ENCODE data around the gene RAPGEF1. TPM values are rescaled to one million over a fixed set of nuclear protein-coding genes. Genes with fewer than 3 reads are reported as not detected.

The RAPGEF1 gene
- total RNA-seq, 1 donor from 2014 or later: 156 TPM

DNA sequence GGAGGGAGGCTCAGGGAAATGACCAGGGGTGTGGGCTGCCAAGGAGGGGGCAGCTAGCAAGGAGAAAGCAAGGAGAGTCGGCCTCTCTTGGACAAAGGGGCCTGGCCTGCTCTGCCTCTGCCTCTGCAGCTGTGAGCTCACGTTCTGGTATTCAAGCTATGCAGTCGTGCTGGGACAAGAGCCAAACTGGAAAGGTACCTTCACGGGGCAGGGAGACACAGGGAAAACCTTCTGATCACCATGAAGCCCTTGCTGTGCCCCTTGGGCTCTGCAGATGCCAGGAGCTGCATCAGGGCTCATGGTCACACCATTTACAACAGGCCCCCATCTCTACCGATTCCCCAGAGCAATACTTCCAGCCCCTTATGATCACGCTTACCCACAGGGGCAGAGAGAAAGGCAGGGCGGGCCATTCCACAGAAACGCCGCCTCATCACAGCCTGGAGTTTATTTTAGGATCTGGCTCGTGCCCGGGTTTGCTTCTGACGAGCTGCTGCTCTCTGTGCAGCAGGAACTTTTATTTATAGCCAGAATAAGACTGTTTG lies 131.3 kb downstream of the RAPGEF1 start:
- intact Hi-C loops (cut with micrococcal nuclease): no loop called here
- peak; percentile 79 for ATAC-seq
- DNase-seq: peak; percentile 76

DNA sequence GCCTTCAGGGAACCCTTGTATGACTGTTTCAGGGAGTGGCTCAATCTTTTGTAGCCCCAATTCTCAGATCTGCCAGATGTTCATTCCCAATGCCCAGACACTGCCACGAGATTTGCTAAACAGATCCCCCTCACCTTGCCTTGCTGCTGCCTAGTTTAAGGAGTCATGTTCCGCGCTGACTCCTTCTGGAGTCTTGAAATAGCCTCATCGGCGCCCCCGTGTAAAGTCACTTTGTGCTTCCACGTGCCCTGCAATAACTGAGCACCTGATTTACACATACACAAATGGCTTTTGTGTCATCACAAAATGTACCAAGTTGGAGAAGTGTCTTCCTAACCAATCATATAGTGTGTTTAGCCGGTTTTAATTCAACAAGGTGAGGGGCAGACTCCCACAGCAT lies 132.3 kb downstream of the RAPGEF1 start:
- DNase-seq (no peak), ATAC-seq (no peak)
- intact Hi-C loops (cut with micrococcal nuclease): no loop called here

DNA sequence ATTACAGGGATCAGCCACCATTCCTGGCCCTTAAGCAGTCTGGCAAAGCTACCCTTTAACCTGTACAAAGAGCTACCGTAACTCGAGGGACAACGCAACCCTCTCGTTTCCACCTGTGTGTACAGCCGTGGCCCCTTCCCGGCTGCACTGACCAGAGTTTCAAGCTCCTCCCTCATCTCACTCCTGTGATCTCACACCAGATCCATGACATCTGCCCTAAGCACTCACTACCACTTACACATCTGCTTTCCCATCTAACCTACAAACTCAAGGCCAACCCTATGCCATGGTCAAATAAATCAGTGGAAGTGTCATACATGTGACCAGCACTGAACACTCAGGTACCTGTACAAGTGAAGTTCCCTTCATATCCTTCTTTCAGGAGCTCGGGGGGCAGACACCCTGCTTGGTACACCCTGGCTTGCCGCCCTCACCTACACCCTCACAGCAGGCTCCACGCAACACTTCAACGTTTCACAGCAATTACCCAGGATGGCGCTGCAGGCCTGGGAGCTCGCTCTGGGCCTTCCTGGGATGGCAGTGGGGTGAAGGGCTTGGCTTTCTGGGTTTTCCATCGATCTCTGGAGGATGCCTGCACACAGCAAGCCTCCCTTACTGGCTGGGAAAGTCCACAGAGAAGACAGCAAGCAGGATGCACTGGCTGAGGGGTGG lies 132.8 kb downstream of the RAPGEF1 start:
- ATAC-seq (no peak), DNase-seq (no peak)
- intact Hi-C loops (cut with micrococcal nuclease): no loop called here

DNA sequence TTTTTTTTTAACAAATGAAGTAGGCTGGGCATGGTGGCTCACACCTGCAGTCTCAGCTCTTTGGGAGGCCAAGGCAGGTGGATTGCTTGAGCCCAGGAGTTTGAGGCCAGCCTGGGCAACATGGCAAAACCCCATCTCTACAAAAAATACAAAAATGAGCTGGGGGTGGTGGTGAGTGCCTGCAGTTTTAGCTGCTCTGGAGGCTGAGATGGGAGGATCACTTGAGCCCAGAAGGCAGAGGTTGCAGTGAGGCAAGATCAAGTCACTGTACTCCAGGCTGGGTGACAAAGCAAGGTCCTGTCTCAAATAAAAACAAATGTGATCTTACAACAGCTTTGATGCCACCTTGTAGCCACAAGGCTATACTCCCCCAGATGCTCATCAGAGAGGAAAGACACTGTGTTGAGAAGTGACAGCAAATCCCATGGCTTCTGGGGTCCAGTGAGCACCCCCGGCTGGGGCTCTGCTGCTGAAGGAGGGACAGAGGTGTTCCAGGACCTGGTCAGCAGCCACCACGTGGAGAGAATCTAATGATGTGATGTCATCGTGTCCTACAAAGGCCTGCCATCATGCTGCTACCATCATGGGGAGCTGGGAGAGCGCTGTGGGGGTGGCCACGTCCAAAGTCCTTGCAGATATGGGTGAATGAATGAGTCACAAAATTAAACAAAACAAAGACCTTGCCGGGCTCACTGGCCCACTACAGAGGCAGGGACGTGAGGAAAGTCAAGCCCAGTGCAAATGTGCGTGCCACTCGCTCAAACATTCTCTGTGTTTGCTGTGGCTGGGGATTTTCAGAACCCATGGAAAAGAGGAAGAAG lies 133.9 kb downstream of the RAPGEF1 start:
- ATAC-seq: no peak
- no peak for DNase-seq
- intact Hi-C loops (cut with micrococcal nuclease): no loop called here

DNA sequence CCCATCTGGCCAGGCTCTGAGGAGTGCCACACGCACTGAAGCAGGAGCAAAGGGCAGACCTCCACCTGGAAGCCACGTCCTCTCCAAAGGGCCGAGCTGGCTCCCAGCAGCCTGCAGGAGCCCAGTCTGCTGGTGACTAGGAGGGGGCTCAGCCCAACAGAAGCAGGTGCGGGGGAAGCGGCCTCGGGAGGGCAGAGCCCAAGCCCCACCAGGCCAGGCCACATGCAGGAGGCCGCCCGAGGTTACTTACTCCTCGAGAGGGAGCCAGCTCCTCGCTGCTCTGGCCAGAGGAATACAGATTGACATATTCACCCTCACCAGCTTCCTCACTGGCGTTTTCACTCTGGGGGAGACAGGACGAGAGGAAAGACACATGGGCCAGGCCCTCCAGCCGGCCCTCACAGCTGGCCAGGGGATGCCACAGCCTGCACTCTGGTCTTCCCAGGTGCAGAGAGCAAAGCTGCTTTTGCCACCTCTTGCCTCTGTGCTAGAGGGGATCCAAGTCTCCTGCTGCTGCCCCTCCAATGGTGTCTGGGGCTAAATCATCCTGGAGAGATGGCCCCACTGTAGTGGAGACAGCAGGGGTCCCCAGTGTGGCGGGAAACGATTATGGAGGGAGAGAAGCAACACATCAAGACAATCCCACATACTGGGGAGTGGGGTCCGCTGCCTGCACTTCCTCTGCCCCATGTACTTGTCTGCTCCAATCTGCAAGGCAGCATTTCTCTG lies 136.0 kb downstream of the RAPGEF1 start:
- no peak for ATAC-seq
- intact Hi-C loops (cut with micrococcal nuclease): no loop called here
- DNase-seq: no peak

DNA sequence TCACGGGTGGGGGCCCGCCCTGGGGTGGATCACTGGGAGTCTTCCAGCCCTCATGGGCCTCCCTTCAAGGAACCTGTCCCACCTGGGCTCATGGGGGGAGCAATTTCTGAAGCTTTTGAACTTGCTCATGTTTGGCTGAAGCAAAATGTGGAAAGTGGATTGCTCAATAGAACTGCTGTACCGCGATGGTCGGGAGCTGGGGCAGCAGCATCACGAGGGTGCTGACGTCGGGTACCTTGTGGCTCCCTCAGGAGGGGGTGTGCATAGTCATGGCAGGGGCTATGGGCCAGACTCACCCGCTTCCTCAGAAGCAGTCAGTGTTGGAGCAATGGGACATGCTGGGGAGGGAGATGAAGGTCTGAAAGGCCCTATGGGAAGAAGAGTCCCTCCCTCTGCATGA lies 136.7 kb downstream of the RAPGEF1 start:
- DNase-seq: no peak
- ATAC-seq: no peak
- intact Hi-C loops (cut with micrococcal nuclease): no loop called here

DNA sequence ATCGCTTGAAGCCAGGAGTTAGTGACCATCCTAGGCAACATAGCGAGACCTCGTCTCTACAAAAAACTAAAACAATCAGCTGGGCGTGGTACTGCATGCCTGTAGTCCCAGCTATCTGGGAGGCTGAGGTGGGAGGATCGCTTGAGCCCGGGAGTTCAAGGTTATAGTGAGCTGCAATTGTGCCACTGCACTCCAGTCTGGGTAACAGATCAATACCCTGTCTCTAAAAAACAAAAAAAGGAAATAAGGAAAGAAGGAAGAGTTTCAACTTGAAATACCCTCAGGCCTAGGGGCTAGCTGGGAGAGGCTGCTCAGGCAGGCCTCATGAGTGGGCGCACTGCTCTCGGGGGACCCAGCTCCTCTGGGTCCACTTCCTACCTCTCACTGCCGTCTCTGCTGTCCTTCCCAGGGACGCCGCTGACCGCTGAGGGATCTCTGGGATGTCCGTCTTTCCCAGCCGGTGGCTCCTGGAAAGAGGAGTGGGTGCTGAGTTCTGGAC lies 138.1 kb downstream of the RAPGEF1 start:
- DNase-seq (no peak), ATAC-seq (no peak)
- intact Hi-C loops (cut with micrococcal nuclease): no loop called here

DNA sequence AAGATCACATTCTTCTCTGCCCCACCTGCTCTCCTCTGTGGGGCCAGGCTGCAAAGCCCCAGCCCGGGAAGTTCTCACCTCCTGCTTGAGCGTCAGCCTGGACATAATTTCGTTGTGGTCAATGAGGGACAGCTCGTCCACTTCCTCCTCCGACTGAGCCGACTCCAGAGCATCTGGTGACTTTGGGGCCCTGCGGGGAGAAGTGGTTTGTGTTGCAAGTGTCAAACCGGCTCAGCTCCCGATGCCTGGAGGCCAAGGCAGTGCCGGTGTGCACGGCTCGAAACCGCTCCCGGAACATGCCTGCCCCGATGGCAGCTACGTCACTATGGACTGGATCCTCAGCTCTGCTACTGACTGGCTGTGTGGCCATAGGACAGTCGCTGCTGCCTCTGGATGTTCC lies 141.8 kb downstream of the RAPGEF1 start:
- peak; percentile 40 for ATAC-seq
- intact Hi-C loops (cut with micrococcal nuclease): loop anchor here (10.0 kb wide), 1 partner anchor 137 kb away; no protein-coding TSS in a partner anchor
- peak; percentile 62 for DNase-seq

DNA sequence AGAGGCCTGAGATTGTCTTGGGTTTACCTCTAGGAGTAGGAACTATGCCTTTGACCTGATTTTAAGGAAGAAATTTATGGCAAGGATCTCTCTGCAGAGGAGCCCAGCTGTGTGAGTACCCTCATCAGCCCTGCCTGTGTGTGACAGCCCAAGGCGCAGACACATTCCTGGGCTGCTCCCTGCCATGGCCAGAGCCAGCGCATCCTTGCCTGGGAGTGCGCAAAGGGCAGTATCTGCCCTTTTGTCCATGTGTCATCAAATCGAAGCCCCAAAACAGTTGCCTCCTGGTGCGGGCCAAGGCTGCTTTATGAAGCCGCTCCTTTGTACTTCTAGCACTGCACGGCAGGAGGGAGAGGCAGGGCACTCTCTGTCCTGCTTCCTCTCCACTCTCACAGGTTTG lies 142.6 kb downstream of the RAPGEF1 start:
- DNase-seq (no peak), ATAC-seq (no peak)
- intact Hi-C loops (cut with micrococcal nuclease): loop anchor here (10.0 kb wide), 1 partner anchor 138 kb away; no protein-coding TSS in a partner anchor

DNA sequence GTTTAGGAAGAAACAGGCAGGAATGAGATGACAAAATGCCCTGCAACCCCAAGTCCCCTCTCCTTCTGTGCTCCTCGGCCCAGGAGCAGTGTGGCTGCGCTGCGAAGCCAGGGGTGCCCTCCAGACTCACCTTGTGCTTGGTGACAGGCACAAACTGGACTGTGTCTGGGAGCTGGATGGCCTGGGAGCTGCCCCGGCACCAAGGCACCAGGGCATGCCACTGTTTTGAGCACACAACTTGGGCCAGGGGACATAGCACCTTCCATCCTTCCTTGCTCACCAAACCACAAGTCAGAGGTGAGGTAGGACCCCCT lies 143.5 kb downstream of the RAPGEF1 start:
- intact Hi-C loops (cut with micrococcal nuclease): loop anchor here (10.0 kb wide), 1 partner anchor 138 kb away; no protein-coding TSS in a partner anchor
- no peak for DNase-seq

DNA sequence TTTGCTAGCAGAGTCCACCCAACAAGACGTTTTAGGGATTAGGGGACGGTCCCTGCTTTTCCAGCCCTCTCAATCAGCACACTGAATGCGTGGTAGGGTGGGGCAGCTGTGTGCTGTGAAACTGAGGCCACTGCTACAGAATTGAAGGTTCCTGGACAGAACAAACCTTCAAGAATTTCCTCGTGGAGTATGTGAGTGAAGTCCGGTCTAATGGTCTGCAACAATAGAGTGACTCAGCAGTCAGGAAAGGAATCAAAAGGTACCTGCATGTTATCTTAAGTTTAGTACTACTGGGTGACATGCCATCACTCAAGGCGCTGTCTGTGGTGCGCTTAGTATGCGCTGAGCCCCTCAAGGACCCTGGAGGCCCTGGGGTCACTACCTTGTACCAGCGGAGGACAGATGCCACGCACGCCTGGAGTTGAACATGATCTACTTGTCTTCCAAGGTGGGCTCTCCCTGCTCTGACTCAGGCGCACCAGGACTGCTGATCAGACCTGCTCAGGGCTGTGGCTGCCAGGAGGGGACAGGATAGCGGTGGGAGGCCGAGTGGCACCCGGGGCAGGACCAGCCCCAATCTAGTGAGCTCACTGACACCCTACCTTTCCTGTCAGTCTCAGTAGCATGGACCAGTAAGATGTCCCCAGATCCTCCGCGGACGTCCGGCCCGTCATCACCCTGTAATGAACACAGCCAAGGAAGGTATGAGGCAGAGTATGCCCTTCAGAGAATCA lies 144.0 kb downstream of the RAPGEF1 start:
- no peak for DNase-seq
- ATAC-seq: no peak
- intact Hi-C loops (cut with micrococcal nuclease): loop anchor here (10.0 kb wide), 1 partner anchor 139 kb away; no protein-coding TSS in a partner anchor

More for the DNA sequence above, 143.5 kb downstream of the RAPGEF1 start:
- ATAC-seq: no peak

DNA sequence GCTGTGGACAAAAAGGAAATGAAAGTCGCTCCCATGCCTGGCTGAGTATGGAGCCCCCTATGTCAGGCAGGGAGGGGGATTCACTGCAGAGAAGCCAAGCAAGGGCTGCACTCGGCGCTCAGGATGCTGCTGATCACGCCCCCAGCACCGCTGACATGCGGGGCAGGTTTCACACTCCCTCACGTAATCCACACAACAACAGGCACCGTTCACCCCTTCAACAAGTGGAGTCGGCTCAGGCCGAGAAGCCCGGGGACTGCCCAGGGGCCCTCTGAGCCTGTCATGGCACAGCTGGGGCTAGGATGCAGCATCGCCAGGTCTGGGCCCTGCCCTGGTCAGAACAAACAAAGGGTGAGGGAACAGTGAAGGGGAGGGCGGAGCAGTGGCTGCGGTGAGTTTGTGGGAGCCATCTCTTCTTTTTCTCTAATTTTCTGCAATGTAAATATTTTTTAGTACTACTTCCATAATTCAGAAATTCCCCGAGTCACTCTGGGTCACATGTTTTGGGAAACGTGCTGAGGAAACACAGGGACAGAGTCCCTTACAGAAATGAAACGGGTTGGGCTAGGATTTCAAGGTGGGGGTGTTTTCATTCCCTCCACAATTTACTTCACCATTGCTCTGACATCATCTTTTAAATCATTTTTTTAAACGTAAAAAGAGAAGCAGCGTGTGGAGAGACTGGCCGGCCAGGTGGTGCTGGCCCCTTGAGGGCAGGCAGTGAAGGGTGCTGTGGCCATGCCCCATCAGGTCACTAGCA lies 144.8 kb downstream of the RAPGEF1 start:
- no peak for DNase-seq
- intact Hi-C loops (cut with micrococcal nuclease): loop anchor here (10.0 kb wide), 1 partner anchor 140 kb away; no protein-coding TSS in a partner anchor
- no peak for ATAC-seq

DNA sequence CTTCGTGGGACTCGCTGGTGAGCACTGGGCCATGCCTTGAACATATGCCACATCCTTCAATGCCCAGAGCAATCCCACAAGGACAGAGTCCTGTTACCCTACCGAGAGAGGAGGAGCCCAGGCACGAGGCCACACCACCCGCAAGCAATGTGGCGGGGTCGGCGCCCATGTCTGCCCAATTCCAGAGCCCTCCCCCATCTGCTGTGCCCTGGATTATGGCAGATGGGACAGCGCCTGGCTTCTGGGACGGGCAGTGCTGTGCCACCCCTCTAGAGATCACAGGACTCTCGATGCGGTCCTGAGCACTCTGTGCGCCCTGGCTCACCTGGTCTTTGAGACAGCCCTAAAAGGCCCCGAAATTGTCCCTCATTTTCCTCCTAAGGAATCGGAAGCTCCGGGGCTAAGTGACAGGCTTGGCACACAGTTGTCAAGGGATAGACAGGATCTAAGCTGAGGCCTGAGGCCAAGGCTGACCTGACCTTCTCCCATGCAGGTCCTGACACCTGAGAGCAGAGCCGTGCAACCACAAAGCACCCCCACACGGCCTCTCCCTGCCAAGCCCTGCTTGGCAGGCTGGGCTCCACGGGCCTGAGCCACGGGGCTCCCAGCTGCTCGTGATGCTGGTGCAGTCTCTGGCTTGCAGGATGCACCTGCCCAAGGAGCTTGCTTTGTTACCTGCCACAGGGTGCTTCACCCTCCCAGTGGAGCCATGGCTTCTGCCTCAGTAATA lies 145.8 kb downstream of the RAPGEF1 start:
- intact Hi-C loops (cut with micrococcal nuclease): loop anchor here (10.0 kb wide), 1 partner anchor 141 kb away; no protein-coding TSS in a partner anchor
- no peak for DNase-seq
- ATAC-seq: no peak

DNA sequence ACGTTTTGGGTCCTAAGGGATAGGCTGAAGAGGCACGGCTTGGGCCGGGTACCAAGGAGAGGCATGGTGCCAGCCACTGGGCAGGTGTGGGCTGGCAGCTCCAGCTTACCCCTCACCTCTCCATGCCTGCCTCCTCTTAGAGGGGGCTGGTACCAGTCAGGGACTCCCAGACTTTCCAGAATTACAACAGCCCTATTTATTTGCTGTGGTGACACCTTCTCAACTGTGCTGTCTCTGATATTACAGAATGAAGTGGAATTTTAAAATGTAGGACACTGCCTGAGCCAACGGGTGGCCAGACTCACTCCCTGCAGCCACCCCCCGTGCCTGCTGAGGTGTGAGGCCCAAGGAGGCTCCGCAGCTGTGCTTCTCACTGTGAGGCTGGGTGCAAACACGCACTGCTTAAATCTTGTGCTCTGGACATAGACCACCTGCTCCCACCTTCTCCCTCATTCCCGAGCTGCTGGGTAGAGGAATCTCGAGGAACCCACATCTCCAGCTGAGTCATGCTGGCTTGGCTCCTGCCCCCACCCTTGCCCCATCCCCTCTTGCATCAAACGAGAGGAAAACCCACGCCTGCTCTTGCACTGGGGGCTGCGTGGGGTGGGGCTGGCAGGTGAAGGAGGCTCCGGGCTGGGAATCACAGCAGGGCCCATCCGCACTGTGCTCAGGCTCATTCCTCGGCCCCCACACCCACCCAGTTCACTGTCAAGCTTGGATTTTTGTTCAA lies 146.6 kb downstream of the RAPGEF1 start:
- ATAC-seq (no peak), DNase-seq (no peak)

DNA sequence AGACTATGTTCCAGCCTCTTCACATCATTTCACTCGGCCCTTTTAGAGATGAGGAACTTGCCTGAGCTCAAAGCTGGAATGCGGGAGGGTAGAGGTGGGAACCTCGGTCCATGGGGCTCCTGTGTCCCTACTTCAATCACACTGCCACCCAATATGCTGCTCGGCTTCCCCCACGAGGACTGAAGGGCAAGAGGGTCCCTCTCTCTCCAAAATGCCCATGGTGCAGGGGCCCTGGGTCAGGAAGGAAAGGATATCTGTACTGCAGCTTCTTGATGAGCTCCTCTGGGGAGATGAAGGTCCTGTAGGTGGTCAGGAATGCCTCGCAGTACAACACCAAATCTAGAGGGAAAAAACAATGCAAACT lies 148.0 kb downstream of the RAPGEF1 start:
- intact Hi-C loops (cut with micrococcal nuclease): loop anchor here (10.0 kb wide), 1 partner anchor 143 kb away; no protein-coding TSS in a partner anchor
- DNase-seq (no peak), ATAC-seq (no peak)

More for the DNA sequence above, 146.6 kb downstream of the RAPGEF1 start:
- intact Hi-C loops (cut with micrococcal nuclease): loop anchor here (10.0 kb wide), 1 partner anchor 142 kb away; no protein-coding TSS in a partner anchor

All from left ventricle myocardium superior (tissue), 1 donor.